Naive thymus-derived CD8-positive, alpha-beta T cell (primary cell): Measurements from ENCODE around the gene GZF1. TPM values are rescaled to one million over a fixed set of nuclear protein-coding genes. Genes with fewer than 3 reads are reported as not detected.

Source experiments
- ATAC-seq, 2 donors: fragments of 150-1000 bp; cut with Tn5 transposase in 1 of 2; sonication (Bioruptor Pico), chemical (Tn5 transposase) in 1 of 2; 1 replicate in 1 of 2; 2 replicates in 1 of 2; pipeline ENCODE4 v1.10.0; 2021; ENCODE audit warnings: mild to moderate bottlenecking in 2 of 2, moderate library complexity in 2 of 2
- POLR2A ChIA-PET: fragments of 350-600 bp; sonication (Branson Sonifier 250); formaldehyde crosslinking; loops from one replicate; lab custom pipeline; 2021; ENCODE audit warnings: antibody characterized with exemption; lab: Charles Lee
- DNase-seq, 10 donors: peaks; one replicate each; pipeline versions ENCODE4 v3.0.0 to v3.0.0-alpha.2; 2020 to 2022
- H3K27ac Mint-ChIP-seq, 10 donors: one replicate each; pipeline ENCODE4 v1.8.0; 2020 to 2022; ENCODE audit warnings: mild to moderate bottlenecking in 10 of 10, mixed read lengths in 10 of 10, moderate library complexity in 4 of 10, inconsistent platforms in 1 of 10
- H3K27me3 Mint-ChIP-seq, 5 donors: one replicate each; pipeline ENCODE4 v1.8.0; 2021 to 2022; ENCODE audit warnings: mixed read lengths in 5 of 5
- H3K36me3 Mint-ChIP-seq, 3 donors: one replicate each; pipeline ENCODE4 v1.8.0; 2020 to 2022; ENCODE audit warnings: mixed read lengths in 3 of 3, mild to moderate bottlenecking in 2 of 3, inconsistent platforms in 1 of 3
- H3K4me1 Mint-ChIP-seq, 4 donors: one replicate each; pipeline ENCODE4 v1.8.0; 2021 to 2022; ENCODE audit warnings: mixed read lengths in 4 of 4
- H3K4me3 Mint-ChIP-seq, 10 donors: one replicate each; pipeline ENCODE4 v1.8.0; 2020 to 2022; ENCODE audit warnings: mild to moderate bottlenecking in 10 of 10, mixed read lengths in 10 of 10, moderate library complexity in 6 of 10, inconsistent platforms in 1 of 10
- H3K9me3 Mint-ChIP-seq, 9 donors: one replicate each; pipeline ENCODE4 v1.8.0; 2020 to 2022; ENCODE audit warnings: mixed read lengths in 9 of 9, mild to moderate bottlenecking in 3 of 9, inconsistent platforms in 1 of 9, moderate library complexity in 1 of 9
- polyA plus RNA-seq, 3 donors: library from polyadenylated mRNA; unstranded; fragments of 300-500 nt; fragmentation: Illumina TruSeq; gene quantifications; one replicate each; pipeline ENCODE4 v1.2.3, GENCODE V29; 2021
- total RNA-seq, 8 experiments: library from RNA in 2 of 8; stranded (reverse) in 2 of 8; gene quantifications; one replicate each; pipeline ENCODE4 v1.2.3 and lab custom pipeline; 2021 to 2026

Gene GZF1
- total and polyA plus RNA-seq, 5 experiments from 2014 or later = 1.9 to 13.7 (median 3.7) TPM

DNA sequence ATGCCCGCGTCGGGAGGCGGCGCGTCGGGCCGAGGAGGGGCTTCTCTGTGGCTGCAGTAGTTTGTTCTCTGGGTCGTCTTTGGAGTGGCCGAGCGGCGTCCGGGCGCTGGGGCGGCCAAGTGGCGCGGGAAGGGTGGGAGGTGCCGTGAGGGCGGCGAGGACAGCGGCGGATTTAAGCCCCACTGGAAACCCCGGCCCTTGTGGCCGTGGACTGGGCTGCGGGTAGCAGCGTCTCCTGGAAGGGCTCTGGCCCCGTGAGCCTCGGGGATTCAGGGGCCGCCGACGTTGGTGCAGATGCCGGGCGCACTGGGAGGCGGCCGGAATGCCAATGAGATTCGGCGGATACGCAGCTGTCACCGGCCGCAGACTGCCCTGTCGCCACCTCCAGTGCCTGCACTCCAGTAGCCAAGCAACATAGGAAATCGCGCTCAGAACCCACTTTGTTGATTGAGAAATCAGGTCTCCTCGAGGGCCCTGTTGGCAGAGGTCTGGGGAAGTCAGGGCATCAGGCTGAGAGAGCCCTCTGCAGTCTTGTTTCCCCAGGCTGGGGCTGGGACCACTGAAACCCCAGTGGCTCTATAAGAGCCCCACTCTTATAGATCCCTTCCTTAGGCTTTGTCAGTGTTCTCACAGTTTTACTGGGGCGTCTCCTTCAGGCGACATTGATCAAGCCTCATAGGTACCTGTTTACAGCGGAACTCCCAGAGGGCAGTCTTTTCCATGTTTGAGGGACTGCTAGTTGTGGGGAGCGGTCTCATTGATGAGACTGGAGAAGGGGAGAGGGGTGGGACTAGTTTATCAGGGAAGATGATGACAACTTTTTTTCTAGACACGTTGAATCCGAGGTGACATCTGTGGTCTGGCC lies 642 bp downstream of the GZF1 start:
- Mint-ChIP-seq H3K36me3 (peaks cover 0 to 15% (median 13%) of the 10 kb centered on the region in 3 donors), H3K4me3 (peak overlapping the region; percentile 85 to 97 (median 94)), H3K27me3 (peaks cover 0 to 1% (median 0%) of the 10 kb centered on the region in 5 donors), H3K4me1 (peaks cover 31 to 66% (median 61%) of the 10 kb centered on the region in 4 donors), H3K9me3 (no peaks in the 10 kb centered on the region), H3K27ac (peak overlapping the region; percentile 79 to 98 (median 95))
- ATAC-seq (no peak), DNase-seq (peak in 7 of 10 donors; percentile 13 to 36 (median 27))
- POLR2A ChIA-PET = interaction anchor here (2.6 to 7.3 kb wide), 2 partner anchors 12 to 58 kb away, joined by 11 to 124 read pairs; partner anchors contain the start of genes NAPB and NXT1

DNA sequence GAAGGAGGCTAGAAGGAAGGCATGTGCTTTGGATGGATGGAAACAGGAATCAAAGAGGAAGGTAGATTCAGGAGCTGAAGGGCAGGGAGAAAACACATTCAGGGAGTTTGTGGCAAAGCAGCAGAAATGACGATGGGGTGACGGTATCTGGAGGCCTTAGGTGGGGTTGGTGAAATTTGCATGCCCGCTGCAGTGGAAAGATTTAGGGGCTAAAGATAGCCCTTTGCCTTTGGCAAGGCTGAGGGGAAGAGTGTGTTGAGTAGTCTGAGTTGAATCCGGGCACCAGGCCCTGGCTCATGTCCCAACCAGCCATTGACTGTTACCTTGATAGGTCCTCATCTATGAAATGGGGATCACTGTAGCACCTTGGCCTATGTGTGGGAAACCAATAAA lies 1.3 kb downstream of the GZF1 start:
- POLR2A ChIA-PET = interaction anchor here (7.3 kb wide), 1 partner anchor 12 kb away, joined by 124 read pairs; the partner anchor contains the start of gene NXT1
- Mint-ChIP-seq H3K4me3 (peak overlapping the region; percentile 85 to 97 (median 94)), H3K27me3 (peaks cover 0 to 1% (median 0%) of the 10 kb centered on the region in 5 donors), H3K27ac (peak overlapping the region; percentile 79 to 98 (median 95)), H3K9me3 (no peaks in the 10 kb centered on the region), H3K36me3 (peaks cover 0 to 15% (median 13%) of the 10 kb centered on the region in 3 donors), H3K4me1 (peaks cover 29 to 72% (median 60%) of the 10 kb centered on the region in 4 donors)
- ATAC-seq (no peak), DNase-seq (no peak)

DNA sequence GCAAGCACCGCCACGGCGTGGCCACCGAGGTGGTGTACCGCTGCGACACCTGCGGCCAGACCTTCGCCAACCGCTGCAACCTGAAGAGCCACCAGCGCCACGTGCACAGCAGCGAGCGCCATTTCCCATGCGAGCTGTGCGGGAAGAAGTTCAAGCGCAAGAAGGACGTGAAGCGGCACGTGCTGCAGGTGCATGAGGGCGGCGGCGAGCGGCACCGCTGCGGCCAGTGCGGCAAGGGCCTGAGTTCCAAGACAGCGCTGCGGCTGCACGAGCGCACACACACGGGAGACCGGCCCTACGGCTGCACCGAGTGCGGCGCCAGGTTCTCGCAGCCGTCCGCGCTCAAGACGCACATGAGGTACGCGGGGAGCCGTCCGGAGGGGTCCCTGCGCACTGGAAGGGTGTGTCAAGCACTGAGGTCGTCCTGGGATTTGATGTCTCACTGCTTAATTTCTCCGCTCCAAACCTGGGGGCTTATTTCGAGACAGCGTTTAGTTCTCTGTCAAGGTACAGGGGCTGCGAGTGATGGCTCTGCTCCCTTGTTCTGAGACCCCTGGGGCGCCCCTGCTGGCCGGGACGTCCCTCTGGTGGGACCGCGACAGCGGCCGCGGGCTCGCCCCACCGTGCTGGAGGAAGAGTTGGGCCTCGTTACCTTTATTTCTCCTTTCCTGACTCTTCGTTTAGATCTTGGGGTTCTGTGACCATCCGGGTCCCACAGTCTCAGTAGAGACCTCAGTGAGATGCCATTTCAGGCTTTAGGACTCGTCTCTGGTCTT lies 3.6 kb downstream of the GZF1 start:
- peak overlapping the region in 9 of 10 donors; percentile 66 to 91 (median 84) for H3K27ac Mint-ChIP-seq
- peaks cover 0 to 35% (median 13%) of the 10 kb centered on the region in 3 donors for H3K36me3 Mint-ChIP-seq
- DNase-seq (no peak), ATAC-seq (no peak)
- H3K4me3 Mint-ChIP-seq = peak overlapping the region in 3 of 10 donors; percentile 26 to 47 (median 37)
- POLR2A ChIA-PET = no interaction called here
- H3K27me3 Mint-ChIP-seq = peaks cover 0 to 1% (median 0%) of the 10 kb centered on the region in 5 donors
- no peaks in the 10 kb centered on the region for H3K9me3 Mint-ChIP-seq
- peaks cover 28 to 60% (median 51%) of the 10 kb centered on the region in 4 donors for H3K4me1 Mint-ChIP-seq

DNA sequence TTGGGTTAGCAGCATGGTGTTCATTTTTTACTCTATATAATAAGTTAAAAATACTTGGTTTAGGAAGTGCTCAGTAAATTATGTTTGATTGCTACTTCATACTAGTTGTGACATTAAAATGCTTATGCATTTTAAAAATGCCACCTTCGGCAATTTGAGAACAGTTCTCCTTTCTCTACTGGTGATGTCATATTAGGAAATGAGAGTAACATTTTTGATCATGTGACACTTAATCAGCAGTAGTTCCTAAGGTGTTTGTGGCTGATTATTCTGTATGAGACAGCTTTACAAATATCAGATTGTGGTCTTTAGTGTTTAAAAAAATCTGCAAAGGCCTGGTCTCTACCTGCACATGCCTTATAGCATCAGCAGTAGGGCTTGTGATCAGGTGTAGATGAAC lies 4.4 kb downstream of the GZF1 start:
- peaks cover 0 to 43% (median 13%) of the 10 kb centered on the region in 3 donors for H3K36me3 Mint-ChIP-seq
- H3K4me3 Mint-ChIP-seq = peak overlapping the region in 6 of 10 donors; percentile 2 to 37 (median 20)
- POLR2A ChIA-PET = interaction anchor here (0.9 kb wide), 1 partner anchor 17 kb away, joined by 3 read pairs; no protein-coding TSS in a partner anchor
- no peak for DNase-seq
- no peak for ATAC-seq
- peaks cover 28 to 53% (median 47%) of the 10 kb centered on the region in 4 donors for H3K4me1 Mint-ChIP-seq
- no peaks in the 10 kb centered on the region for H3K9me3 Mint-ChIP-seq
- H3K27ac Mint-ChIP-seq = peak overlapping the region in 9 of 10 donors; percentile 46 to 90 (median 70)
- H3K27me3 Mint-ChIP-seq = peaks cover 0 to 1% (median 0%) of the 10 kb centered on the region in 5 donors

DNA sequence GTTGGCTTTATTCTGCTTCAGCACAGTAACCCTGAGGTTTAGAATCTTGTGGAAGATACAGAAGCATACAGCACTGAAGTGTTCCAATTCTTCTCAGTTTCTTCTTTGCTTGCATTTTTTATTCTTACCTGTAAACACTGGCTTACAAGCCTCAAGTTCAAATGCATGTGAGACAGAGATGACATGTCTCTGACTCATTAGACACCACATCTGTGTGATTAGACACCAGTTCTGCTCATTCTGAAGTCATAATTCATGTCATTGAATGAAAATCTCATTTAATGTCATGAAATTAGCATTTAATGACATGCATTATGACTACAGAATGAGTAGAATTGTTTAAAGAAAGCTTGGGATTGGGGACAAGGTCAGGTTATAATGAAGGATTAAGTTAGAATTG lies 5.8 kb downstream of the GZF1 start:
- no peak for ATAC-seq
- peaks cover 27 to 51% (median 44%) of the 10 kb centered on the region in 4 donors for H3K4me1 Mint-ChIP-seq

DNA sequence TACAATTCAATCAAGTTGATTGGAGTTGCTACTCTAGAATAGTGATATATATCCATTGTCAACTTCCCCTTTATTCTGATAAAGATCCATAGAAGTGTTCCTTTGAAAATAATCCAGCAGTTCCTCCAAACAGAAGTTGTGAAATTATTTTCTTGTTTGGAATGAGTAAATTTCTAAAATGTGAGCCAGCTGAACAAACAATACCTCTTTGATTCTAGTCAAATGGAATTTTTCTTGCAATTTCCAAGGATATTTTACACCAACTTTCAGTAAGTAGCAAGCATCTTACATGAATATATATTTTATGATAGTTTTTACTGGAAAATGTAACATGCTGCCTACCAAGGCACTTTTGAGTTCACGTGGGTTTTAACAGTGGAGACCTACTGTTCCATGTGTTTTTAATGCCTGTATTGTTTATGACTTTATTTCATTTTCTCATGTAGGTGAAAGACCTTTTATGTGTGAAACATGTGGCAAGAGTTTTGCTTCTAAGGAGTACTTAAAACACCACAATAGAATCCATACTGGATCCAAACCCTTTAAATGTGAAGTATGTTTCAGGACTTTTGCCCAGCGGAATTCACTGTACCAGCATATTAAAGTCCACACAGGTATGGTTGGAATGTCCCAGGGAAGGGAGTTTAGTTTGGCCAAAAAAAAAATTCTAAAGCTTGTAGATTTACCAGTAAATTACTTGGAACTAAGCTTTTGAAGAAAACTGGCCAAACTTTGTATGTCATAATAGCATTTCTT lies 6.5 kb downstream of the GZF1 start:
- H3K36me3 Mint-ChIP-seq = peaks cover 0 to 60% (median 13%) of the 10 kb centered on the region in 3 donors
- DNase-seq (no peak), ATAC-seq (no peak)
- no peak overlapping the region for H3K4me3 Mint-ChIP-seq
- POLR2A ChIA-PET = interaction anchor here (0.6 kb wide), 1 partner anchor 13 kb away, joined by 4 read pairs; no protein-coding TSS in a partner anchor
- H3K27me3 Mint-ChIP-seq = no peaks in the 10 kb centered on the region
- peaks cover 20 to 43% (median 37%) of the 10 kb centered on the region in 4 donors for H3K4me1 Mint-ChIP-seq
- H3K9me3 Mint-ChIP-seq = no peaks in the 10 kb centered on the region
- H3K27ac Mint-ChIP-seq = peak overlapping the region in 9 of 10 donors; percentile 1 to 81 (median 21)

More for the DNA sequence above, 5.8 kb downstream of the GZF1 start:
- no peaks in the 10 kb centered on the region for H3K9me3 Mint-ChIP-seq
- peak overlapping the region in 8 of 10 donors; percentile 1 to 81 (median 36) for H3K27ac Mint-ChIP-seq
- POLR2A ChIA-PET = no interaction called here
- no peaks in the 10 kb centered on the region for H3K27me3 Mint-ChIP-seq
- H3K4me3 Mint-ChIP-seq = no peak overlapping the region
- peaks cover 0 to 57% (median 13%) of the 10 kb centered on the region in 3 donors for H3K36me3 Mint-ChIP-seq
- DNase-seq = no peak

DNA sequence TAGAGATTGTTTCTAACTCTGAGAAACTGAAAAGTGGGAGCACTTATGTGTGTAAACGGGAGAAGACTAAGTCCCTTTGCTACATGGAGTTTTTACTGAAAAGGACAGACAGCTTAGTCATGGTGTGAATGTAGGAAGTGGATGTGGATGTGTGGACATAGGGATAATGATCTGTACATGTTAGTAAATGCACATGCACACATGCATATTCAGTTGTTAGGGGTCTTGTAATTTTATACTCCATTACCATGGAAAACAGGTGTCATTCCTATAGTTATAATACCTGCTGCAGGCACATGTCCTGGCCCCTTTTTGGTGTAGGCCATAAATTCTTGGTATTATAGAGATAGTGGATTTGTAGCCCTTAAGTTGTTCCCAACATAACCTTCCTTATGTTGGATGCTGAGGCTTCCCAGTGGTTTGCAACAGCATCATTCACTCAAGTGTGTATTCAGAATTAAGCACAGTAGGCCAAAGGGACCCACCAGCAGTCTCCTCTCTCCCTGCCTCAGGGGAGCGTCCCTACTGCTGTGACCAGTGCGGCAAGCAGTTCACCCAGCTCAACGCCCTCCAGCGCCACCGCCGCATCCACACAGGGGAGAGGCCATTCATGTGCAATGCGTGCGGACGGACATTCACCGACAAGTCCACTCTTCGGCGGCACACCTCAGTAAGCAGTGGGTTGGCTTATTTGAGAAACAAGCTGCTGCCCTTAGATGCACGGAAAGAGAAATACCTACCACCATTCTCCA lies 7.3 kb downstream of the GZF1 start:
- POLR2A ChIA-PET = interaction anchor here (0.6 kb wide), 1 partner anchor 14 kb away, joined by 4 read pairs; no protein-coding TSS in a partner anchor
- no peak for DNase-seq
- Mint-ChIP-seq H3K27ac (peak overlapping the region in 3 of 10 donors; percentile 5 to 81 (median 19)), H3K4me3 (no peak overlapping the region), H3K36me3 (peaks cover 0 to 67% (median 13%) of the 10 kb centered on the region in 3 donors), H3K9me3 (no peaks in the 10 kb centered on the region), H3K27me3 (no peaks in the 10 kb centered on the region), H3K4me1 (peaks cover 19 to 36% (median 30%) of the 10 kb centered on the region in 4 donors)
- ATAC-seq = no peak

DNA sequence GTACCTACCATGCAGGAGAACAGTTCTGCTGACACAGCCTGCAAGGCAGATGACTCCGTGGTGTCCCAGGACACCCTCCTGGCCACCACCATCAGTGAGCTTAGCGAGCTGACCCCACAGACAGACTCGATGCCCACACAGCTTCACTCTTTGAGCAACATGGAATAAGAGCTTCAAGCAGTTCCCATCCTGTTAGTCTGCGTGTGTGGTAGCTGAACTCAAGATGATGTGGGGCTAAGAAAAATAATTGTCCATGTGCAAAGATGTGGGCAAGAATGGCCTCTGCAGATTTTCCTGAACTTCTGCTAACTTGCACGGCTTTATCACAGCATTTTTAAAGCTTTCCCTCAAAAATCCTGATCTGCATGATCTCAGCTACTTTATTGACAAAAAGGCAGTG lies 8.3 kb downstream of the GZF1 start:
- H3K27ac Mint-ChIP-seq = peak overlapping the region in 1 of 10 donors; percentile 10
- H3K4me1 Mint-ChIP-seq = peaks cover 10 to 26% (median 20%) of the 10 kb centered on the region in 4 donors
- H3K27me3 Mint-ChIP-seq = no peaks in the 10 kb centered on the region
- peaks cover 0 to 62% (median 6%) of the 10 kb centered on the region in 3 donors for H3K36me3 Mint-ChIP-seq
- H3K9me3 Mint-ChIP-seq = no peaks in the 10 kb centered on the region
- ATAC-seq = no peak
- no peak overlapping the region for H3K4me3 Mint-ChIP-seq
- DNase-seq = no peak
- POLR2A ChIA-PET = no interaction called here

DNA sequence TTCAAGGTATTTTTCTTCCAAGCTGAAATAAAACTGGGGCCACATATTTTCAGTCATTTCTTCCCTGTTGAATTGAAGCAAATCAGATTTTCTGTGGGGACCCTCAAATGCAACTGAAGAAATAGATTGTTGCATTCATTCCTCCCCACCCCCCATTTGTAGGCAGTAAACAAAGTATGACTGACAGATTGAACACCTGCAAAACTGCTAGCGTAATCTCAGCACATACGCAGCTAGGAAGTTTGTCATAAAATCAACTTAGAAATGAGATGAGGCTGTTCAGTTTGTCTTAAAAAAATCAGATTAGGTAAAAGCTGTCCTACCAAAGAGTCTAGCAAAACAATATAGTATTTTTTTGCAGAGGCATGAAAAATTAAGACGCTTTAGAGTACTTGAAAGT lies 8.9 kb downstream of the GZF1 start:
- Mint-ChIP-seq H3K27ac (peak overlapping the region in 3 of 10 donors; percentile 4 to 19 (median 17)), H3K36me3 (peaks cover 0 to 67% (median 5%) of the 10 kb centered on the region in 3 donors), H3K27me3 (no peaks in the 10 kb centered on the region), H3K9me3 (no peaks in the 10 kb centered on the region), H3K4me3 (no peak overlapping the region), H3K4me1 (peaks cover 10 to 25% (median 18%) of the 10 kb centered on the region in 4 donors)
- POLR2A ChIA-PET = no interaction called here
- no peak for ATAC-seq
- DNase-seq = no peak

DNA sequence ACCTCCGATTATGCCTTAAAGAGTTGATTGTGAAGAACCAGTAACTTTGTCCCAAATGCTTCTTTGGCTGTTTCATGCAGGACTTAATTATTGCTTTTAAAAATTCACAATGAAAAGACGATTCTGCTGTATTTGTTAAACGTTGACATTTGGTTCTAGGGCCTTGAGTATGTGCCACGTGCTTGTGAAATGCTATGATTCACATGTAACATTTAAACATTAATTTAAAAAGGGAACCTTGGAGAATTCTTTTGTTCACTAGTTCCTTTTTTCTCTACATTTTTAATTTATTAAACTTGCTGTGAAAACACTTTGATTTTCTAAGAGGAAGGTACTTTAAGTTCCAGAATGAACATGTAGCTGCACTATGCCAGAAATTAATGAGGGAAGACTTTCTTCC lies 9.5 kb downstream of the GZF1 start:
- Mint-ChIP-seq H3K27me3 (no peaks in the 10 kb centered on the region), H3K4me3 (no peak overlapping the region), H3K4me1 (peaks cover 8 to 18% (median 14%) of the 10 kb centered on the region in 4 donors), H3K27ac (no peak overlapping the region), H3K36me3 (peaks cover 0 to 71% (median 8%) of the 10 kb centered on the region in 3 donors), H3K9me3 (no peaks in the 10 kb centered on the region)
- ATAC-seq = no peak
- POLR2A ChIA-PET = no interaction called here
- DNase-seq = no peak

DNA sequence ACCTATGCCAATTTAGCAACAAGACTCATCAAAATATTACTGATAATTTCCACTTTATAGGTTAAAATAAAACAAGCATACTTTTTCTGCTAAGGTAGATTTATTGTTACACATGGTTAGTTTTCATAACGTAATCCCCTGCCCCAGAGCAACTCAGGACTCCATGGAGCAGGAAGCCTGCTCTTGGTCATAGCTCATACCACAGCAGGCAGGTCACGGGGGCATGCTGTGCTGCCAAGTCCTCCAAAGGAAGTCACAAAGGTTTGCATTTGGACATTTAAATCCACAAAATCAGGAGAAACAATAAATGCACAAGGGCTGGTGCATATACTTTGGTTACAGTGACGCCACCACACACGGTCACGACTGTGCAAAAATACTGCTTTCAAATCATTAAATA lies 12.5 kb downstream of the GZF1 start:
- Mint-ChIP-seq H3K27ac (peak overlapping the region in 4 of 10 donors; percentile 8 to 74 (median 26)), H3K4me1 (peaks cover 0 to 6% (median under 1%) of the 10 kb centered on the region in 4 donors), H3K9me3 (no peaks in the 10 kb centered on the region), H3K4me3 (no peak overlapping the region), H3K36me3 (peaks cover 0 to 80% (median 13%) of the 10 kb centered on the region in 3 donors), H3K27me3 (no peaks in the 10 kb centered on the region)
- no peak for DNase-seq
- no peak for ATAC-seq
- POLR2A ChIA-PET = no interaction called here
